MM.1S (cell line): Measurements from ENCODE around the gene MVB12B.

ENCODE experiments used
- EZH2 ChIP-seq: fragments of 300-600 bp; sonication (generic); optimal IDR thresholded peaks from 2 replicates; pipeline ENCODE3; 2017; ENCODE audit warnings: low read depth, mild to moderate bottlenecking, antibody characterized with exemption, low read length, mixed read lengths
- TF ChIP-seq, protein P1 (sequence below): fragments of 300-600 bp; sonication (generic); IDR thresholded peaks from 2 replicates; pipeline ENCODE4 v1.5.1; 2016; ENCODE audit warnings: antibody characterized with exemption, low read length, mixed read lengths

DNA sequence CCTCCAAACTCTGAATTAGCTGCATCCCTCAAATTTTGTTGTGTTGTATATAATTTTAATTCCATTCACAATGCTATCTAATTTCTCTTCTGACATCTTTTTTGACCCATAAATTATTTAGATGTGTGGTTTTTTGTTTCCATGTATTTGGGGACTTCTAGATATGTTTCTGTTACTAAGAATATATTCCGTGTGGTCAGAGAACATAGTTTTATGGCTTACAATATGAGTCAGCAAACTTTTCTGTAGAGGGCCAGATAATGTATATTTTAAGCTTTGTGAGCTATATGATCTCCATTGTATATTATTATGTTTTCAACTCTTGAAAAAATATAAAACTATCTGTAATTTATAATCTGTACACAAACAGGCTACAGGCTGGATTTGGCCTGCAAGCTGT lies 33.4 kb downstream of the MVB12B start:
- TF ChIP-seq, protein P1, sequence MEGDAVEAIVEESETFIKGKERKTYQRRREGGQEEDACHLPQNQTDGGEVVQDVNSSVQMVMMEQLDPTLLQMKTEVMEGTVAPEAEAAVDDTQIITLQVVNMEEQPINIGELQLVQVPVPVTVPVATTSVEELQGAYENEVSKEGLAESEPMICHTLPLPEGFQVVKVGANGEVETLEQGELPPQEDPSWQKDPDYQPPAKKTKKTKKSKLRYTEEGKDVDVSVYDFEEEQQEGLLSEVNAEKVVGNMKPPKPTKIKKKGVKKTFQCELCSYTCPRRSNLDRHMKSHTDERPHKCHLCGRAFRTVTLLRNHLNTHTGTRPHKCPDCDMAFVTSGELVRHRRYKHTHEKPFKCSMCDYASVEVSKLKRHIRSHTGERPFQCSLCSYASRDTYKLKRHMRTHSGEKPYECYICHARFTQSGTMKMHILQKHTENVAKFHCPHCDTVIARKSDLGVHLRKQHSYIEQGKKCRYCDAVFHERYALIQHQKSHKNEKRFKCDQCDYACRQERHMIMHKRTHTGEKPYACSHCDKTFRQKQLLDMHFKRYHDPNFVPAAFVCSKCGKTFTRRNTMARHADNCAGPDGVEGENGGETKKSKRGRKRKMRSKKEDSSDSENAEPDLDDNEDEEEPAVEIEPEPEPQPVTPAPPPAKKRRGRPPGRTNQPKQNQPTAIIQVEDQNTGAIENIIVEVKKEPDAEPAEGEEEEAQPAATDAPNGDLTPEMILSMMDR = no peak
- TF ChIP-seq EZH2 = no peak
